K562 (cell line): ENCODE results near the gene ARID4B. TPM values are rescaled to one million over a fixed set of nuclear protein-coding genes. Genes with fewer than 3 reads are reported as not detected.

Experiments used
- CBX5 ChIP-seq: IDR thresholded peaks from 2 replicates; pipeline ENCODE4 v1.6.1; 2014; ENCODE audit warnings: low read depth, borderline replicate concordance
- CEBPB ChIP-seq: fragments of 450-650 bp; IDR thresholded peaks from 2 replicates; pipeline ENCODE4 v1.6.1; 2016; ENCODE audit warnings: missing genetic modification characterization, missing compliant biosample characterization
- CREB1 ChIP-seq, 2 experiments: sonication (generic) in 1 of 2; formaldehyde crosslinking in 1 of 2; IDR thresholded peaks; 2 replicates each; pipeline versions ENCODE4 v1.6.1 to v1.8.0; 2012 to 2022; ENCODE audit warnings: inconsistent platforms in 1 of 2, mild to moderate bottlenecking in 1 of 2, missing genetic modification reagents in 1 of 2, moderate library complexity in 1 of 2
- E2F4 ChIP-seq: sonication (generic); formaldehyde crosslinking; IDR thresholded peaks from 2 replicates; pipeline ENCODE4 v1.8.0; 2022; ENCODE audit warnings: mild to moderate bottlenecking, low read depth, missing genetic modification reagents
- E2F6 ChIP-seq, 2 experiments: IDR thresholded peaks; 2 replicates each; pipeline ENCODE4 v1.6.1; 2011; ENCODE audit warnings: borderline replicate concordance in 1 of 2, control low read depth in 1 of 2, low read depth in 1 of 2, low read length in 1 of 2, mild to moderate bottlenecking in 1 of 2, mixed read lengths in 1 of 2, moderate library complexity in 1 of 2; ENCODE audit not compliant: insufficient read depth in 1 of 2, insufficient read length in 1 of 2, poor library complexity in 1 of 2, severe bottlenecking in 1 of 2; ENCODE audit errors: extremely low read depth in 1 of 2
- FOXJ2 ChIP-seq: fragments of 200-800 bp; sonication (Bioruptor generic); IDR thresholded peaks from 2 replicates; pipeline ENCODE4 v1.6.1; 2016; ENCODE audit warnings: missing genetic modification characterization, missing compliant biosample characterization
- FOXO4 ChIP-seq: fragments of 450-650 bp; formaldehyde crosslinking; IDR thresholded peaks from 2 replicates; pipeline ENCODE4 v1.4.0; 2020; ENCODE audit warnings: mild to moderate bottlenecking, moderate library complexity
- IFI16 ChIP-seq: fragments of 250-450 bp; sonication (Bioruptor Pico); IDR thresholded peaks from 2 replicates; pipeline ENCODE4 v2.1.2; 2022; ENCODE audit warnings: mild to moderate bottlenecking, inconsistent platforms
- JUNB ChIP-seq: fragments of 450-650 bp; formaldehyde crosslinking; conservative IDR thresholded peaks from 2 replicates; pipeline ENCODE4 v1.4.0; 2020; ENCODE audit warnings: mild to moderate bottlenecking
- MCM5 ChIP-seq: fragments of 450-650 bp; IDR thresholded peaks from 2 replicates; pipeline ENCODE4 v1.6.1; 2016; ENCODE audit warnings: low read depth
- MIER1 ChIP-seq: fragments of 450-650 bp; IDR thresholded peaks from 2 replicates; pipeline ENCODE4 v1.6.1; 2016; ENCODE audit warnings: antibody characterized with exemption, mild to moderate bottlenecking, low read depth
- MNT ChIP-seq, 2 experiments: fragments of 450-650 bp; conservative IDR thresholded peaks; 2 replicates each; pipeline ENCODE4 v1.6.1; 2017; ENCODE audit warnings: mild to moderate bottlenecking in 2 of 2, moderate library complexity in 2 of 2
- MTA1 ChIP-seq: fragments of 450-650 bp; IDR thresholded peaks from 2 replicates; pipeline ENCODE4 v1.6.1; 2017; ENCODE audit warnings: borderline replicate concordance
- NELFE ChIP-seq: IDR thresholded peaks from 2 replicates; pipeline ENCODE4 v1.6.1; 2011; ENCODE audit warnings: mild to moderate bottlenecking; ENCODE audit not compliant: insufficient read depth, insufficient read length
- PHTF2 ChIP-seq: fragments of 250-450 bp; sonication (Bioruptor Pico); IDR thresholded peaks from 2 replicates; pipeline ENCODE4 v1.5.0; 2021; ENCODE audit warnings: mild to moderate bottlenecking
- SMARCA4 ChIP-seq: fragments of 450-650 bp; IDR thresholded peaks from 2 replicates; pipeline ENCODE4 v1.6.1; 2016
- SOX6 ChIP-seq: fragments of 450-650 bp; IDR thresholded peaks from 2 replicates; pipeline ENCODE4 v1.6.1; 2014; ENCODE audit warnings: mild to moderate bottlenecking
- ZBTB1 ChIP-seq: sonication (generic); formaldehyde crosslinking; IDR thresholded peaks from 2 replicates; pipeline ENCODE4 v1.8.1; 2023; ENCODE audit warnings: missing genetic modification reagents, low read depth, mild to moderate bottlenecking, borderline replicate concordance
- ZBTB26 ChIP-seq: fragments of 450-650 bp; formaldehyde crosslinking; IDR thresholded peaks from 2 replicates; pipeline ENCODE4 v1.4.0; 2022; ENCODE audit warnings: missing genetic modification characterization
- ZNF316 ChIP-seq: fragments of 450-650 bp; IDR thresholded peaks from 2 replicates; pipeline ENCODE4 v1.6.1; 2016
- ZNF699 ChIP-seq: fragments of 250-450 bp; sonication (Bioruptor Pico); IDR thresholded peaks from 2 replicates; pipeline ENCODE4 v1.8.0; 2021; ENCODE audit warnings: mild to moderate bottlenecking, moderate library complexity; ENCODE audit not compliant: insufficient replicate concordance
- polyA plus RNA-seq, 8 experiments: library from polyadenylated mRNA; depleted of rRNA in 4 of 8; stranded (reverse) in 5 of 8; unstranded in 3 of 8; fragments of >200 nt; fragmentation: Nextera tagmentation in 2 of 8; fragmentation: Illumina TruSeq in 1 of 8; extraction: Ambion mirVana in 2 of 8; extraction: Trizol in 1 of 8; gene quantifications; 2 replicates each; pipeline versions ENCODE4 v1.2.1 to v1.2.3, GENCODE V29; 2011 to 2014; ENCODE audit warnings: inconsistent platforms in 1 of 8, missing spikeins in 1 of 8
- total RNA-seq, 7 experiments: library from RNA; depleted of rRNA in 6 of 7; stranded (reverse); fragments of >200 nt in 6 of 7; fragmentation: Illumina TruSeq in 2 of 7; extraction: Trizol in 2 of 7; gene quantifications; 2 replicates each; pipeline versions ENCODE4 v1.2.1 to v1.2.3, GENCODE V29; 2011 to 2021; ENCODE audit warnings: low replicate concordance in 1 of 7

ARID4B gene
- total and polyA plus RNA-seq, 9 of the 15 experiments (the other 6 are each of a cell fraction or from before 2014, with no cell fraction given) = 8.4 to 38.9 (median 18.5) TPM

GRCh38 chr1:235326719-235327558 lies 1.0 kb downstream of the ARID4B start (continued):
- TF ChIP-seq MIER1 (no peak), E2F4 (CRISPR knock-in tag) (no peak), SOX6 (no peak), CBX5 (no peak), JUNB (CRISPR knock-in tag) (no peak), ZNF699 (CRISPR knock-in tag) (no peak), NELFE (no peak), FOXO4 (CRISPR knock-in tag) (no peak), MTA1 (0 out of 2 replicates have a peak, but pooled peaks have one; percentile 19), CEBPB (tag) (no peak), MCM5 (no peak), CREB1 (IDR thresholded peaks at IDR 0.05) (no peak), CREB1 (CRISPR knock-in tag; IDR thresholded peaks at IDR 0.05) (no peak), MNT (conservative IDR thresholded peaks at IDR 0.05) (0 out of 4 replicates have a peak, but pooled peaks have one; percentile 10 to 39), ZBTB26 (CRISPR knock-in tag) (no peak), IFI16 (CRISPR knock-in tag) (no peak), SMARCA4 (peak; percentile 17; the same call in 1 of the 2 replicates), ZNF316 (no peak), PHTF2 (CRISPR knock-in tag) (no peak), ZBTB1 (CRISPR knock-in tag) (peak; percentile 78; the same call in 1 of the 2 replicates), E2F6 (IDR thresholded peaks at IDR 0.05; ENCODE audit: borderline replicate concordance in 1 of 2, extremely low read depth in 1 of 2, insufficient read depth in 1 of 2, insufficient read length in 1 of 2, low read depth in 1 of 2, low read length in 1 of 2, poor library complexity in 1 of 2, severe bottlenecking in 1 of 2) (no peak), FOXJ2 (tag) (no peak)
